Measurements from ENCODE around the gene ANKLE2.

Gene ANKLE2

GRCh38 chr12:132743831-132744230 is 17.8 kb downstream of the ANKLE2 start:
- no peak for DNase-seq

- no peak for DNase-seq
Measured at GRCh38 chr12:132741620-132742019, 20.0 kb downstream of the ANKLE2 start.

- DNase-seq: no peak
Measured at GRCh38 chr12:132740652-132741051, 21.0 kb downstream of the ANKLE2 start.

- DNase-seq: no peak
Measured at GRCh38 chr12:132740313-132740646, 21.4 kb downstream of the ANKLE2 start.

- no peak for DNase-seq
Measured at GRCh38 chr12:132739600-132740312, 21.9 kb downstream of the ANKLE2 start.

- no peak for DNase-seq
Measured at GRCh38 chr12:132736913-132737312, 24.7 kb downstream of the ANKLE2 start.

GRCh38 chr12:132736378-132736777 is 25.3 kb downstream of the ANKLE2 start:
- DNase-seq: no peak

- DNase-seq: no peak
Measured at GRCh38 chr12:132735496-132735895, 26.1 kb downstream of the ANKLE2 start.

- DNase-seq: no peak
Measured at GRCh38 chr12:132734206-132734605, 27.4 kb downstream of the ANKLE2 start.

GRCh38 chr12:132731574-132731973 is 30.1 kb downstream of the ANKLE2 start:
- no peak for DNase-seq

- DNase-seq: no peak
Measured at GRCh38 chr12:132730353-132730752, 31.3 kb downstream of the ANKLE2 start.

- DNase-seq: no peak
Measured at GRCh38 chr12:132729541-132730320, 31.9 kb downstream of the ANKLE2 start.

GRCh38 chr12:132728502-132728901 is 33.1 kb downstream of the ANKLE2 start:
- no peak for DNase-seq

GRCh38 chr12:132727091-132727794 is 34.4 kb downstream of the ANKLE2 start:
- DNase-seq: no peak

GRCh38 chr12:132726386-132726785 is 35.2 kb downstream of the ANKLE2 start:
- no peak for DNase-seq

- DNase-seq: no peak
Measured at GRCh38 chr12:132724506-132725241, 37.0 kb downstream of the ANKLE2 start.

- no peak for DNase-seq
Measured at GRCh38 chr12:132723764-132724140, 37.9 kb downstream of the ANKLE2 start.

- no peak for DNase-seq
Measured at GRCh38 chr12:132723015-132723763, 38.4 kb downstream of the ANKLE2 start.

- no peak for DNase-seq
Measured at GRCh38 chr12:132720606-132721345, 40.9 kb downstream of the ANKLE2 start.

- no peak for DNase-seq
Measured at GRCh38 chr12:132719954-132720324, 41.7 kb downstream of the ANKLE2 start.

- no peak for DNase-seq
Measured at GRCh38 chr12:132719141-132719953, 42.3 kb downstream of the ANKLE2 start.
